ENCODE data around the gene PWP2. TPM values are rescaled to one million over a fixed set of nuclear protein-coding genes. Genes with fewer than 3 reads are reported as not detected.
"Not testable (repeated sequence)": the region's sequence is repeated elsewhere in the genome, so short reads cannot be mapped to it uniquely, and the experiment has no call there.

Gene PWP2
- polyA plus RNA-seq, 5 donors: 2.3 to 11.2 (median 4.2) TPM

GRCh38 chr21:44160298-44160672 lies 53.1 kb downstream of the PWP2 start:
- DNase-seq: not testable (repeated sequence)

DNA sequence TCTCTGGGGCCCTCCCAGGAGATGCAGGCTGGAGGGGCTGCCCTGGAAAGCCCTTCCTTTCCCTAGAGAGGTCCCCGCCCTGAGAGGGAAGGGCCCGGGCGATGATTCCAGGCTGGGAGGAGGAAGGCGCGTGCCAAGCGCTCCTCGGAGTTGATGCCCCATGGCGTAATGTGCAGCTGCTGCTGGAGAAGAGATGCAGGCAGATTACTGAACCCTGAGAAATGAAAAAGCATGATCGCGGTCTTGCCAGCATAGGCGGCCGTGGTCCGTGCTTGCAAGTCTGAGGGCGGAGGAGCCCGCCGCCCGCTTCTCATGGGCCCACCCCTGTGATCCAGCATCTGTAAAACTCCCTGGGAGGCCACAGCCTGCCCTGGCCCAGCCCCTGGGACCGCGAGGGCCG lies 53.6 kb downstream of the PWP2 start:
- DNase-seq: not testable (repeated sequence)

DNA sequence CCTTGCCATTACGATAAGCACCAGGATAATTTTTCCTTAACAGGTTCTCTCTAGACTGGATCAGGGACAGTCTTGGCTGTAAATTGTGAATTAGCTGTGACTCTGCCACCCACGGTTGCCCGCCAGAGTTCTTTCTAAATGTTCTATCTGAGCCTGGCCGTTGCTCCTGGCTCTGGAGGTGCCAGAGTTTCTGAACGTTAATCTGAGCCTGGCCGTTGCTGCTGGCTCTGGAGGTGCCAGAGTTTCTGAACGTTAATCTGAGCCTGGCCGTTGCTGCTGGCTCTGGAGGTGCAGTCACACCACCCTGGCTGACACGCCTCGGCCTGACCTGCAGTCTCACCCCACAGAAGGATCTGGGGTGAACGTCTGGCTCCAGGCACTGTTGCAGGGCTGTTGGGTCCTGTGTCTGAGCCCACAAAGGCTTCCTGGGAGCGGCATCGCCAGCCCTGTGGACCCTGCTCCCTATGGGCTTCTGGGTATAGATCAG lies 56.0 kb downstream of the PWP2 start:
- not testable (repeated sequence) for DNase-seq

GRCh38 chr21:44165933-44166332 lies 58.7 kb downstream of the PWP2 start:
- not testable (repeated sequence) for DNase-seq

GRCh38 chr21:44167527-44167926 lies 60.3 kb downstream of the PWP2 start:
- DNase-seq: not testable (repeated sequence)

DNA sequence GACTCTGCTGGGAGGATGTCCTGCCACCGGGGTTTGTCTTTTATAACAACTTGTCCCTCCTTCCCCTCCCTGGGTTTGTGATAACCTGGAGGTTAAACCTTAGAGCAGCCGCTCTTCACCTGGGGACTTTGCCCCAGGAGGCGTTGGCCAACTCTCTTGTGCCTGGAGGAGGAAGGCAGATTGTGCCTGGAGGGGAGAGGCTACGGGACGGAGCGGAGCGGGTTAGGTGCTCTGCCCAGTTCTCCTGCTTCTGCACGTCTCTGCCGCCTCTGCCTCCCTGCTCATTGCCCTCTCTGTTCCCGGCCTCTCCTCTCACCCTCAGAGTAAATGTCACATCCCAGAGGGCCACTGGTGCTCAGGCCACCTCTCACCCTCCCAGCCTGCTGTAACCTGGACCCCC lies 63.1 kb downstream of the PWP2 start:
- DNase-seq: not testable (repeated sequence)

- DNase-seq: not testable (repeated sequence)
Observed at GRCh38 chr21:44170863-44171262, 63.7 kb downstream of the PWP2 start.

DNA sequence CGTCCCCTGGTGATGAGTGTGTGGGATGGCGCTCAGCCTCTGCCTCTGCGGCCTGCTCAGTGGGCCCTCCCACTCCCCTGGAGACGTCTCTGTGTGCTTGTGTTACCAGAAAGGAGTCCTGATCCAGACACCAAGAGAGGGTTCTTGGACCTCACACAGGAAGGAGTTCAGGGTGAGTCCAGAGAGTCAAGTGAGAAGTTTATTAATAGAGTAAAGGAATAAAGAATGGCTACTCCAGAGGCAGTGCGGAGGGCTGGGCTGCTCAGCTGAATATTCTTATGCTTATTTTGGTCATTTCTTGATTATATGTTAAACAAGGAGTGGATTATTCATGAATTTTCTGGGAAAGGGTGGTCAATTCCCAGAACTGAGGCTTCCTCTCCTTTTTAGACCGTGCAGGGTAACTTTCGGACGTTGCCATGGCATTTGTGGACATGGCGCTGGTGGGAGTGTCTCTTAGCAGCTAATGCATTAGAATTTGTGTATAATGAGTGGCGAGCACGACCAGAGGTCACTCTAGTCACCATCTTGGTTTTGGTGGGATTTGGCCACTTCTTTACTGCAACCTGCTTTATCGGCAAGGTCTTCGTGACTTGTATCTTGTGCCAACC lies 64.9 kb downstream of the PWP2 start:
- not testable (repeated sequence) for DNase-seq

DNA sequence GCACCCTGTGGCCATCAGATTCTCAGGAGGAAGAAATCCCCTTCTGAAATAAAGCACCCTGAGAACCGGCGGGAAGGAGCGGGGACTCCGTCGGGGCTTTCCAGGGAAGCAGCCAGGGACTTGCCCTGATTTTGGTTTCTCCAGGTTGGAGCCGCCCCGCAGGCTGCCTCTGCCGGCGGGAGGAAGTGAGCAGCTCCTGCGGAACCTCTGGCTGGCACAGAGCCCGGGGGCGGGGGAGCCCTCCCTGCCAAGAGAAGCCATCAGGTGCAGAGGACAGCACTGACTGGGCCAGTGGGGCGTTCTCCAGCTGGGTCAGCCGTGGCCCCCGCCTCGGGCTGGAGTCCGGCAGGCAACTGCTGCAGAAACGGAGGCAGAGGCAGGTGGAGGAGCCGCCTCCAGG lies 65.5 kb downstream of the PWP2 start:
- DNase-seq: not testable (repeated sequence)

- not testable (repeated sequence) for DNase-seq
Observed at GRCh38 chr21:44175189-44175588, 68.0 kb downstream of the PWP2 start.

- not testable (repeated sequence) for DNase-seq
Observed at GRCh38 chr21:44176127-44176526, 68.9 kb downstream of the PWP2 start.

Other genes starting within 250 kb of the PWP2 start
- gene AGPAT3, start 242.2 kb upstream of the PWP2 start, polyA plus RNA-seq (ENCODE audit: insufficient read depth in 1 of 5, insufficient read length in 5 of 5, low replicate concordance in 1 of 5): 10 to 100 TPM; 29.8 to 42.7 (median 36.9) TPM
- gene TRAPPC10, start 95.1 kb upstream of the PWP2 start, polyA plus RNA-seq (ENCODE audit: insufficient read depth in 1 of 5, insufficient read length in 5 of 5, low replicate concordance in 1 of 5): 10 to 100 TPM; 22.9 to 28.2 (median 26.6) TPM
- 10 to 100 TPM; 17.6 to 45.8 (median 26.4) TPM for gene GATD3, start 26.3 kb downstream of the PWP2 start, polyA plus RNA-seq (ENCODE audit: insufficient read depth in 1 of 5, insufficient read length in 5 of 5, low replicate concordance in 1 of 5)
- 1 to 10 TPM; 1.5 to 3.4 (median 3.0) TPM for gene ICOSLG, start 133.5 kb downstream of the PWP2 start, polyA plus RNA-seq (ENCODE audit: insufficient read depth in 1 of 5, insufficient read length in 5 of 5, low replicate concordance in 1 of 5)
- not detected for gene DNMT3L, start 154.5 kb downstream of the PWP2 start, polyA plus RNA-seq (ENCODE audit: insufficient read depth in 1 of 5, insufficient read length in 5 of 5, low replicate concordance in 1 of 5)
- gene AIRE, start 178.5 kb downstream of the PWP2 start, polyA plus RNA-seq (ENCODE audit: insufficient read depth in 1 of 5, insufficient read length in 5 of 5, low replicate concordance in 1 of 5): under 1 TPM; 0.06 to 0.18 (median 0.12) TPM
- 100 to 1,000 TPM in 1 of 5 donors, 10 to 100 TPM in 4; 65.3 to 121 (median 90.0) TPM for gene PFKL, start 192.7 kb downstream of the PWP2 start, polyA plus RNA-seq (ENCODE audit: insufficient read depth in 1 of 5, insufficient read length in 5 of 5, low replicate concordance in 1 of 5)
- 10 to 100 TPM; 14.3 to 39.9 (median 19.8) TPM for gene CFAP410, start 232.0 kb downstream of the PWP2 start, polyA plus RNA-seq (ENCODE audit: insufficient read depth in 1 of 5, insufficient read length in 5 of 5, low replicate concordance in 1 of 5)
- gene TRPM2, start 246.2 kb downstream of the PWP2 start, polyA plus RNA-seq (ENCODE audit: insufficient read depth in 1 of 5, insufficient read length in 5 of 5, low replicate concordance in 1 of 5): 1 to 10 TPM in 4 of 5 donors, under 1 TPM in 1; 0.93 to 2.4 (median 1.6) TPM

Data from right lung (tissue), 5 donors.